T-cell (primary cell): ENCODE data around the gene NR4A2. TPM values are rescaled to one million over a fixed set of nuclear protein-coding genes. Genes with fewer than 3 reads are reported as not detected.
A peak's percentile ranks its signal among the peaks of the same experiment; 100 is the strongest.

ENCODE experiments used
- ATAC-seq, 4 experiments: fragments of 200-7000 bp in 3 of 4; fragments of 150-1000 bp in 1 of 4; cut with Tn5 transposase; replicated peaks in 1 of 4; 1 replicate in 3 of 4; 2 replicates in 1 of 4; pipeline ENCODE4 v1.10.0; 2021; ENCODE audit warnings: moderate library complexity in 3 of 4, mild to moderate bottlenecking in 2 of 4, moderate number of reproducible peaks in 1 of 4
- CTCF ChIA-PET, 2 donors: fragments of 300-600 bp; sonication (Branson Sonifier 250); formaldehyde crosslinking; loops; one replicate each; lab custom pipeline; 2022; ENCODE audit warnings: antibody characterized with exemption in 2 of 2; lab: Charles Lee
- POLR2A ChIA-PET, 2 donors: fragments of 300-600 bp; sonication (Branson Sonifier 250); formaldehyde crosslinking; loops; one replicate each; lab custom pipeline; 2022; ENCODE audit warnings: antibody characterized with exemption in 2 of 2; lab: Charles Lee
- DNase-seq, 35 experiments: peaks; one replicate each; pipeline versions ENCODE4 v3.0.0 to v3.0.0-alpha.2; 2013 to 2023
- H3K27ac ChIP-seq: one replicate; pipeline ENCODE4 v1.5.1; 2013; ENCODE audit warnings: low read length
- H3K27me3 ChIP-seq, 2 experiments: replicated peaks in 1 of 2; 1 replicate in 1 of 2; 2 replicates in 1 of 2; pipeline versions ENCODE4 v1.6.1 to v1.7.0; 2013; ENCODE audit warnings: low read length in 1 of 2, mixed read lengths in 1 of 2; ENCODE audit not compliant: control insufficient read depth in 2 of 2, insufficient read depth in 2 of 2; ENCODE audit errors: extremely low read depth in 1 of 2
- H3K36me3 ChIP-seq, 2 donors: 1 replicate in 1 of 2; 2 replicates in 1 of 2; pipeline versions ENCODE4 v1.6.1 to v1.7.0; 2013; ENCODE audit warnings: low read length in 1 of 2; ENCODE audit not compliant: control insufficient read depth in 2 of 2, insufficient read depth in 1 of 2; ENCODE audit errors: extremely low read depth in 1 of 2
- H3K4me1 ChIP-seq, 2 experiments: 1 replicate in 1 of 2; 2 replicates in 1 of 2; pipeline versions ENCODE4 v1.6.1 to v1.7.0; 2013; ENCODE audit warnings: low read length in 2 of 2, mixed read lengths in 1 of 2; ENCODE audit not compliant: insufficient read depth in 2 of 2, control insufficient read depth in 1 of 2; ENCODE audit errors: extremely low read depth in 1 of 2
- H3K4me3 ChIP-seq, 2 donors: 1 replicate in 1 of 2; 2 replicates in 1 of 2; pipeline versions ENCODE4 v1.5.1 to v1.7.0; 2013; ENCODE audit warnings: mild to moderate bottlenecking in 2 of 2, low read length in 1 of 2, moderate library complexity in 1 of 2; ENCODE audit not compliant: control insufficient read depth in 1 of 2; ENCODE audit errors: extremely low read depth in 1 of 2
- H3K9me3 ChIP-seq: 2 replicates; pipeline ENCODE4 v1.7.0; 2013
- H3K27ac Mint-ChIP-seq, 2 donors: one replicate each; pipeline ENCODE4 v1.8.0; 2020 to 2021; ENCODE audit warnings: mild to moderate bottlenecking in 2 of 2, mixed read lengths in 2 of 2
- H3K27me3 Mint-ChIP-seq, 2 donors: one replicate each; pipeline ENCODE4 v1.8.0; 2021 to 2022; ENCODE audit warnings: mixed read lengths in 2 of 2
- H3K36me3 Mint-ChIP-seq: one replicate; pipeline ENCODE4 v1.8.0; 2021; ENCODE audit warnings: mixed read lengths
- H3K4me1 Mint-ChIP-seq, 3 donors: one replicate each; pipeline ENCODE4 v1.8.0; 2020 to 2022; ENCODE audit warnings: mixed read lengths in 3 of 3, mild to moderate bottlenecking in 1 of 3
- H3K4me3 Mint-ChIP-seq, 3 donors: one replicate each; pipeline ENCODE4 v1.8.0; 2020 to 2022; ENCODE audit warnings: mild to moderate bottlenecking in 3 of 3, mixed read lengths in 3 of 3, moderate library complexity in 3 of 3
- H3K9me3 Mint-ChIP-seq, 3 donors: one replicate each; pipeline ENCODE4 v1.8.0; 2020 to 2022; ENCODE audit warnings: mixed read lengths in 3 of 3
- WGBS: methylation state at CpG from one replicate; pipeline ENCODE4 v1.1.5; 2013; ENCODE audit warnings: missing lambda C conversion rate; ENCODE audit not compliant: insufficient coverage; 5-methylcytosine and 5-hydroxymethylcytosine counted together
- total RNA-seq, 35 experiments: library from RNA in 6 of 35; stranded (reverse) in 6 of 35; fragments of 120-200 nt in 1 of 35; gene quantifications; one replicate each; pipeline versions ENCODE4 v1.2.1 to v1.2.4 and lab custom pipeline; 2013 to 2026

Gene NR4A2
- total RNA-seq, 5 donors from 2014 or later (not counting 1 experiment from before 2014, with no cell fraction given): 3.7 to 300 (median 6.7) TPM

DNA sequence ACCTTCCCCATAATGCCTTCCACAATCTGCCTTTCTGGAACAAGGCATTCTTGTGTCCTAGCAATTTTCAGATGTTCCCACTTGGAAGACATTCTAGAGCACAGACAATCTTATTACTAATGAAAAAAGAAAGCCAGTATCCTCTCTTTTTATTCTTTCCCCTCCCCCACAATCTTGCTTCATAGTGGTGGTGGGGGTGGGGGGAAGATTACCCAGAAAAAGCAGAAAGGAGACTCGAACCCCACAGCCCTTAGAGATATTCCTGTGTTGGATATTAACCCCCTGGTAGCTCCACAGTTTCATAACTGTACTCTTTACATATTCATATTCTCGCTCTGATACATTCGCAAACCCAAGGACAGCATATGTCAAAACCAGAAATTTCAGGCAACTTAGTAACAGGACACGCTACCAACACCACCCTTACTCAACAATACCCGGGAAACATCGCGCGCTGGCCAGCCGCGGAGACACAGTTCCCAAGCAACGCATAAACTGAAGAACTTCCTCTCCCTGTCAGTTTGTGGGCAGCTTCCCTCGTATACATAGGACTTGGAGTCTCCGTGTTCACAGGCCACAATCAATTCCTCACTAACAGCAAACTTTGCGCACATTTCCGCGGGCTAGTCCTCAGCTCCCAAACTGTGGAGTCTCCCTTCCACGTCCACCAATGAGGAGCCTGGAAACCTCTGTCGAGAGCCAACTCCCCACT lies 793 bp downstream of the NR4A2 start:
- ChIA-PET CTCF (no interaction called here), POLR2A (interaction anchor here (0.5 to 6.0 kb wide), 8 partner anchors 8 to 1089 kb away, joined by 3 to 61 read pairs (median 4); no protein-coding TSS in a partner anchor)
- H3K27ac Mint-ChIP-seq: peak overlapping the region; percentile 94 to 95
- peaks cover 16 to 21% of the 10 kb centered on the region in 2 donors for H3K27me3 Mint-ChIP-seq
- H3K9me3 Mint-ChIP-seq: no peaks in the 10 kb centered on the region
- H3K4me3 ChIP-seq: peak overlapping the region; percentile 81 to 96
- no peaks in the 10 kb centered on the region for H3K36me3 ChIP-seq
- peaks cover 43 to 52% (median 52%) of the 10 kb centered on the region in 3 donors for H3K4me1 Mint-ChIP-seq
- ATAC-seq: no peak
- peak in 15 of 35 experiments; percentile 18 to 63 (median 39) for DNase-seq
- peaks cover 17 to 40% of the 10 kb centered on the region in 2 experiments for H3K4me1 ChIP-seq
- H3K27me3 ChIP-seq: peaks cover 11 to 19% of the 10 kb centered on the region in 2 experiments
- no peaks in the 10 kb centered on the region for H3K9me3 ChIP-seq
- H3K36me3 Mint-ChIP-seq: peaks cover 37% of the 10 kb centered on the region
- WGBS: 4% methylated on average over 14 of the region's 18 CpGs
- H3K4me3 Mint-ChIP-seq: peak overlapping the region; percentile 92 to 96 (median 95)
- H3K27ac ChIP-seq: peak overlapping the region; percentile 99

DNA sequence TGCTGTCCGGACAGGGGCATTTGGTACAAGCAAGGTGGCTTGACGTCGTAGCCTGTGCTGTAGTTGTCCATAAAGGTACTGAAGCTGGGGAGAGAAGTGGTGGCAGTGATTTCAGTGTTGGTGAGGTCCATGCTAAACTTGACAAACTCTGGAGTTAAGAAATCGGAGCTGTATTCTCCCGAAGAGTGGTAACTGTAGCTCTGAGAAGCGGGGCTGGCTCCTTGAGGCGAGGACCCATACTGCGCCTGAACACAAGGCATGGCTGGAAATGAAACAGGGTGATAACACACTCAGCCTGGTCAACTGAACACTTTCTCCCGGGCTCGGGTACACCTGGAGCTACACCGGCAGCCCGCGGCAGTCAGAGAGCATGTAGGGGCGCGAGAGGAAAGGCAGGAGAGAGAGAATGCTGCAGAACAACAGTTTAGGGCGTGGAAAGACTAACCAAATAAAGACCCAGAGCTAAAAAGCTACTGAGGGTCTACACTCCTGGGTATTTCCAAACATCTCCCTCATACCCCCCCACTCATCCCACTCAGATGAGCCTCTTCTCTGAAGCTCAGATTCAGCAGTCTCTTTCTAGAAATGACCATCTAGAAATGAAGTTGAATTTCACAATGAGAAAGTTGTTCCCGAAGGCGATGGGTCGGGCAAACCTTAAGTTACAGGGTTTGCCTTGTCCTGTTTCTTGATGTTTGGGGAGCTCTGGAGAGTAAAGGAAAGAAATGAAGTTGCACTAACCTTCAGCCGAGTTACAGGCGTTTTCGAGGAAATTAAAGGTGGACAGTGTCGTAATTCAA lies 2.4 kb downstream of the NR4A2 start:
- Mint-ChIP-seq H3K4me1 (peaks cover 36 to 46% (median 43%) of the 10 kb centered on the region in 3 donors), H3K4me3 (peak overlapping the region in 2 of 3 donors; percentile 92 to 96), H3K36me3 (peaks cover 53% of the 10 kb centered on the region), H3K27me3 (peaks cover 19 to 35% of the 10 kb centered on the region in 2 donors), H3K9me3 (no peaks in the 10 kb centered on the region), H3K27ac (no peak overlapping the region)
- 59% methylated on average over 13 of the region's 23 CpGs for WGBS
- ChIA-PET CTCF (no interaction called here), POLR2A (interaction anchor here (0.6 to 6.0 kb wide), 7 partner anchors 10 to 350 kb away, joined by 3 to 61 read pairs (median 8); no protein-coding TSS in a partner anchor)
- DNase-seq (peak in 5 of 35 experiments; percentile 16 to 45 (median 31)), ATAC-seq (no peak)
- no peaks in the 10 kb centered on the region for H3K36me3 ChIP-seq
- peak overlapping the region in 1 of 2 donors; percentile 48 for H3K4me3 ChIP-seq
- no peak overlapping the region for H3K27ac ChIP-seq
- H3K4me1 ChIP-seq: peaks cover 15 to 40% of the 10 kb centered on the region in 2 experiments
- peaks cover 15 to 22% of the 10 kb centered on the region in 2 experiments for H3K27me3 ChIP-seq
- H3K9me3 ChIP-seq: no peaks in the 10 kb centered on the region

DNA sequence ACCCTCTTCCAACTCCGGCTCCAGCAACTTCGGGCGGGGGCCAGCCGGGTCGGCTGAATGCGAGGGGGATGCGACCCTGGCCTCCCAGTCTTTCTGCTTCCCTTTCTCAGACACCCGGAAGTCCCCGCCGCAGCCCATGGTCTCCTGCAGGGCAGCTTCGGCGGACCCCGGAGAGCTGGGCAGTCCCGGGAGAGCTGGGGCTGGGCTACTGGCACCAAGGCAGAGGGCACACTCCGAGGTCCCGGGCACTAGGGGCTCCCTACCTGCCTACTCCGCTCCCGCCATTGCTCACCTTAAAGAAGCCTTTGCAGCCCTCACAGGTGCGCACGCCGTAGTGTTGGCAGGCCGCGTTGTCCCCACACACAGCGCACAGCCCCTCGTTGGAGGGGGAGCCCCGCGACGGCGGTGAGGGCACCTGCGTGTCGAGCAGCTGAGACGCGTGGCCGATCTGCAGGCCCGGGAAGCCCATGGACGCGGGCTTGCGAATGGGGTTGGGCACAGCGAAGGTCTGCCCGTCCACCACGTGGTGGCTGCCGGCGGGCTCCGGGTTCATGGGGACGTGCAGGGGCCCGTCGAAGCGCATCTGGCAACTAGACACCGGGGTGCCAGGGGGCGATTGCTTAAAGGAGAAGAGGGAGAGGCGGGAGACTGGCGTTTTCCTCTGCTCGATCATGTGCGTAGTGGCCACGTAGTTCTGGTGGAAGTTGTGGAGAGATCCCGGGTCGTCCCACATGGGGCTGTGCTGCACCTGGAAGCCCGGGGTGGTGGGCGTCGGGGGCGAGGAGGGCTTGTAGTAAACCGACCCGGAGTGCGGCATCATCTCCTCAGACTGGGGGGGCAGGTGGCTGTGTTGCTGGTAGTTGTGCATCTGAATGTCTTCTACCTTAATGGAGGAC lies 3.2 kb downstream of the NR4A2 start:
- ATAC-seq: no peak
- H3K4me1 ChIP-seq: peaks cover 11 to 34% of the 10 kb centered on the region in 2 experiments
- peaks cover 55% of the 10 kb centered on the region for H3K36me3 Mint-ChIP-seq
- 50% methylated on average over 56 of the region's 64 CpGs for WGBS
- no peaks in the 10 kb centered on the region for H3K36me3 ChIP-seq
- H3K27me3 ChIP-seq: peaks cover 15 to 22% of the 10 kb centered on the region in 2 experiments
- peak in 6 of 35 experiments; percentile 14 to 45 (median 38) for DNase-seq
- H3K9me3 Mint-ChIP-seq: no peaks in the 10 kb centered on the region
- peak overlapping the region in 2 of 3 donors; percentile 49 to 92 for H3K4me3 Mint-ChIP-seq
- POLR2A ChIA-PET: interaction anchor here (0.6 to 6.0 kb wide), 6 partner anchors 11 to 105 kb away, joined by 3 to 61 read pairs (median 6); no protein-coding TSS in a partner anchor
- peaks cover 33 to 41% (median 37%) of the 10 kb centered on the region in 3 donors for H3K4me1 Mint-ChIP-seq
- no peaks in the 10 kb centered on the region for H3K9me3 ChIP-seq
- H3K4me3 ChIP-seq: peak overlapping the region in 1 of 2 donors; percentile 48
- CTCF ChIA-PET: no interaction called here
- H3K27ac ChIP-seq: no peak overlapping the region
- peaks cover 19 to 37% of the 10 kb centered on the region in 2 donors for H3K27me3 Mint-ChIP-seq
- no peak overlapping the region for H3K27ac Mint-ChIP-seq

DNA sequence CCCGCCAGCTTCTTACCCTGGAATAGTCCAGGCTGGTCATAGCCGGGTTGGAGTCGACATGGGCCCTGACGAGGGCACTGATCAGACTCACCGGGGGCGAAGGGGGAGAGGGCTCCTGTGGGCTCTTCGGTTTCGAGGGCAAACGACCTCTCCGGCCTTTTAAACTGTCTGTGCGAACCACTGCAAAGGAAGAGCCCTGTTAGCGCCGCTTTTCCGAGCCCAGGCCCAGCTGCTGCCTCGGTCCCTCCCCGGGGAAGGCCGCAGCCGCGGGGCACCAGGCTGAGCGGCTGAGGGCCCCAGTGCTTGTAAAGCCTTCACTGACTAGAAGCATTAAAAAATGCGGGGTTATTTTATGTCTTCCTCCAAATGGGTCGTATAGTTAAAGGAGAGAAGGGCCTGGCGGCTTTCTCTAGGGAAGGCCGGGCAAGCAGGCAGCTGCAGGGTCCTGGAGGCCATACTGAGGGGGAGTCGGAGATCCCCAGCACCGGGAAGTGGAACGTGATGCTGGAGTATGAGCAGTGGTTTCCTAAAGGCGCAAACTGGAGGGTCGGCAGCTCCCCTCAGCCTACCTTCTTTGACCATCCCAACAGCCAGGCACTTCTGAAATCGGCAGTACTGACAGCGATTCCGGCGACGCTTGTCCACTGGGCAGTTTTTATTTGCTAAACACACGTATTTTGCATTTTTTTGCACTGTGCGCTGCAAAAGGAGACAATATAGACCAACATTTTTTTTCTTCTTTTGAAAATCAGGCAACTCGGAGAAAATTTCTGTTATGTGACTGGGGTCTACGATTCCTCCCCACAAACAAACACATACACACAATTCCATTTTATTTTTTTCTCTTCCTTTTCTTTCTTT lies 4.5 kb downstream of the NR4A2 start:
- Mint-ChIP-seq H3K36me3 (peaks cover 62% of the 10 kb centered on the region), H3K4me3 (peak overlapping the region in 1 of 3 donors; percentile 92), H3K4me1 (peaks cover 33 to 39% (median 35%) of the 10 kb centered on the region in 3 donors), H3K27me3 (peaks cover 30 to 49% of the 10 kb centered on the region in 2 donors), H3K27ac (no peak overlapping the region), H3K9me3 (no peaks in the 10 kb centered on the region)
- CTCF ChIA-PET: interaction anchor here in 1 of 2 donors (0.5 kb wide), 1 partner anchor 217 kb away, joined by 6 read pairs; no protein-coding TSS in a partner anchor
- DNase-seq (peak in 5 of 35 experiments; percentile 10 to 49 (median 34)), ATAC-seq (no peak)
- no peaks in the 10 kb centered on the region for H3K9me3 ChIP-seq
- POLR2A ChIA-PET: interaction anchor here (0.5 to 1.0 kb wide), 5 partner anchors 14 to 1007 kb away, joined by 3 to 5 read pairs (median 4); no protein-coding TSS in a partner anchor
- H3K27ac ChIP-seq: no peak overlapping the region
- peaks cover 7 to 28% of the 10 kb centered on the region in 2 experiments for H3K4me1 ChIP-seq
- 89% methylated on average over 36 of the region's 38 CpGs for WGBS
- H3K36me3 ChIP-seq: no peaks in the 10 kb centered on the region
- no peak overlapping the region for H3K4me3 ChIP-seq
- peaks cover 18 to 22% of the 10 kb centered on the region in 2 experiments for H3K27me3 ChIP-seq

DNA sequence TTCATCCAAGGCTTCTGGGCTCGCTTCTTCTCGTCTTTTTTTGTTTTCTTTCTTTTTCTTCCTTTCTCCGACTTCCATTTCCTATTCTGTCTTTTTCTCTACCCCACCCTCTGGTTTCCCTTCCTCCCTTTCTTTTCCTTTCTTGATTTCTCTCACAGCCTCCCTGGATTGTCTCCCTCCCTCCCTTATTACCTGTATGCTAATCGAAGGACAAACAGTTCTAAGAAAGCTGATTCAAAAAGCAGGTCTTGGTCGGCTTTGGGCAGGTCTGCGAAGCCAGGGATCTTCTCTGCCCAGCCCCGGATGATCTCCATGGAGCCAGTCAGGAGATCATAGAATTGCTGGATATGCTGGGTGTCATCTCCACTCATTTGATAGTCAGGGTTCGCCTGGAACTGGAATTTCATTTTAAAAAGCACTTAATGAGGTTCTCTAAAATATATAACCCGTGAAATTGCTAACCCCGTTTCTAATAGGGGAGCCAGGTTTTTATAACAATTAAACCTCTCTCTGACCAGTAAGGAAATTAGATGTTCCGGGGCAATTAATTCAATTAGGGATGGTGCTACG lies 5.9 kb downstream of the NR4A2 start:
- Histone ChIP-seq H3K36me3 (no peaks in the 10 kb centered on the region), H3K27me3 (peaks cover 28 to 35% of the 10 kb centered on the region in 2 experiments), H3K27ac (no peak overlapping the region), H3K4me3 (no peak overlapping the region), H3K9me3 (no peaks in the 10 kb centered on the region), H3K4me1 (peaks cover 8 to 30% of the 10 kb centered on the region in 2 experiments)
- POLR2A ChIA-PET: interaction anchor here (0.5 to 1.8 kb wide), 3 partner anchors 8 to 182 kb away, joined by 3 to 6 read pairs (median 3); no protein-coding TSS in a partner anchor
- H3K27ac Mint-ChIP-seq: no peak overlapping the region
- peaks cover 62% of the 10 kb centered on the region for H3K36me3 Mint-ChIP-seq
- H3K27me3 Mint-ChIP-seq: peaks cover 45 to 63% of the 10 kb centered on the region in 2 donors
- H3K4me1 Mint-ChIP-seq: peaks cover 41 to 47% (median 43%) of the 10 kb centered on the region in 3 donors
- CTCF ChIA-PET: no interaction called here
- peak overlapping the region in 1 of 3 donors; percentile 8 for H3K4me3 Mint-ChIP-seq
- H3K9me3 Mint-ChIP-seq: no peaks in the 10 kb centered on the region
- 90% methylated on average over 6 of the region's 12 CpGs for WGBS
- DNase-seq (peak in 2 of 35 experiments; percentile 28 to 32), ATAC-seq (no peak)
